GM10248 (cell line): ENCODE data around the gene GH1.
"Not testable (repeated sequence)": the region's sequence is repeated elsewhere in the genome, so short reads cannot be mapped to it uniquely, and the experiment has no call there.

ENCODE experiments used
- CTCF ChIA-PET: fragments of 300-600 bp; sonication (Branson Sonifier 250); formaldehyde crosslinking; extraction: SDS; loops from one replicate; lab custom pipeline; 2021; ENCODE audit warnings: antibody characterized with exemption; lab: Yijun Ruan, JAX
- POLR2A ChIA-PET: fragments of 350-650 bp; sonication (Branson Sonifier 250); formaldehyde crosslinking; extraction: SDS; loops from one replicate; lab custom pipeline; 2020; ENCODE audit warnings: antibody characterized with exemption; lab: Yijun Ruan, JAX
- DNase-seq: peaks from one replicate; pipeline ENCODE4 v3.0.0; 2012; ENCODE audit errors: extremely low spot score
- CTCF ChIP-seq: IDR thresholded peaks from 2 replicates; pipeline ENCODE4 v1.5.1; 2012; ENCODE audit warnings: mild to moderate bottlenecking, low read depth; ENCODE audit errors: extremely low read depth, missing control alignments, control extremely low read depth

GH1 gene

GRCh38 chr17:63894821-63895220 lies 23.8 kb downstream of the GH1 start:
- CTCF ChIA-PET, DNase-seq, POLR2A ChIA-PET: not testable (repeated sequence)

- CTCF ChIA-PET: interaction anchor here (1.0 kb wide), 1 partner anchor 12 kb away, joined by 3 read pairs; the partner anchor contains the start of gene GH2
- DNase-seq, POLR2A ChIA-PET: not testable (repeated sequence)
Measured at GRCh38 chr17:63894021-63894420, 24.6 kb downstream of the GH1 start.

GRCh38 chr17:63892316-63893037 lies 26.2 kb downstream of the GH1 start:
- TF ChIP-seq CTCF: peak; percentile 12
- DNase-seq, POLR2A ChIA-PET: not testable (repeated sequence)
- CTCF ChIA-PET: interaction anchor here (1.0 to 2.3 kb wide), 4 partner anchors 26 to 64 kb away, joined by 3 to 5 read pairs (median 3); no protein-coding TSS in a partner anchor

GRCh38 chr17:63889026-63889848 lies 29.4 kb downstream of the GH1 start:
- peak; percentile 42 for TF ChIP-seq CTCF
- POLR2A ChIA-PET, DNase-seq: not testable (repeated sequence)
- CTCF ChIA-PET: interaction anchor here (0.8 to 3.1 kb wide), 24 partner anchors 9 to 242 kb away, joined by 3 to 17 read pairs (median 4); partner anchors contain the start of genes CD79B, CSHL1, GH1 and GH2

GRCh38 chr17:63885119-63885518 lies 33.5 kb downstream of the GH1 start:
- CTCF ChIA-PET: interaction anchor here (1.6 kb wide), 1 partner anchor 19 kb away, joined by 4 read pairs; no protein-coding TSS in a partner anchor
- DNase-seq, POLR2A ChIA-PET: not testable (repeated sequence)

GRCh38 chr17:63882626-63883126 lies 36.0 kb downstream of the GH1 start:
- POLR2A ChIA-PET, DNase-seq: not testable (repeated sequence)
- CTCF ChIA-PET: interaction anchor here (1.1 to 2.0 kb wide), 6 partner anchors 11 to 146 kb away, joined by 3 to 6 read pairs (median 4); no protein-coding TSS in a partner anchor

- POLR2A ChIA-PET: no interaction called here
- CTCF ChIA-PET: interaction anchor here (0.7 to 3.8 kb wide), 10 partner anchors 8 to 95 kb away, joined by 3 to 17 read pairs (median 6); no protein-coding TSS in a partner anchor
- peak; percentile 80 for DNase-seq
- peak; percentile 67 for TF ChIP-seq CTCF
Measured at GRCh38 chr17:63881935-63882601, 36.6 kb downstream of the GH1 start, which contains the start of gene GH2. Gene GH2 (minus strand): TSS chr17:63881944. CDS start chr17:63881801, 143 bp downstream.

- DNase-seq, POLR2A ChIA-PET: not testable (repeated sequence)
- CTCF ChIA-PET: interaction anchor here (0.7 to 3.8 kb wide), 9 partner anchors 8 to 95 kb away, joined by 3 to 17 read pairs (median 6); no protein-coding TSS in a partner anchor
Measured at GRCh38 chr17:63881337-63881736, 37.3 kb downstream of the GH1 start.
